SK-N-SH treated with all-trans-retinoic acid at 6 μM for 48 hours (cell line): Measurements from ENCODE around the gene PDE9A.

Experiments
- ATAC-seq: fragments of 200-7000 bp; cut with Tn5 transposase; 3 replicates; pipeline ENCODE4 v1.9.1; 2020; ENCODE audit warnings: mild to moderate bottlenecking, moderate library complexity
- ARNTL ChIP-seq: fragments of 450-650 bp; formaldehyde crosslinking; IDR thresholded peaks from 2 replicates; pipeline ENCODE4 v1.5.0; 2020; ENCODE audit warnings: low read depth, mild to moderate bottlenecking, moderate library complexity, borderline replicate concordance
- BACH2 ChIP-seq: fragments of 250-450 bp; sonication (Bioruptor Pico); IDR thresholded peaks from 2 replicates; pipeline ENCODE4 v1.9.0; 2021; ENCODE audit warnings: mild to moderate bottlenecking, borderline replicate concordance
- CREB5 ChIP-seq: fragments of 250-450 bp; sonication (Bioruptor Pico); IDR thresholded peaks from 2 replicates; pipeline ENCODE4 v1.5.1; 2020; ENCODE audit warnings: low read depth, mild to moderate bottlenecking, moderate library complexity
- CSDC2 ChIP-seq: fragments of 250-450 bp; sonication (Bioruptor Pico); IDR thresholded peaks from 2 replicates; pipeline ENCODE4 v1.5.0; 2020; ENCODE audit warnings: mild to moderate bottlenecking, moderate library complexity
- CSRNP3 ChIP-seq: fragments of 250-450 bp; sonication (Bioruptor Pico); IDR thresholded peaks from 2 replicates; pipeline ENCODE4 v1.5.1; 2021; ENCODE audit warnings: mild to moderate bottlenecking, moderate library complexity
- ESRRG ChIP-seq: fragments of 250-450 bp; sonication (Bioruptor Pico); IDR thresholded peaks from 2 replicates; pipeline ENCODE4 v1.6.1; 2021; ENCODE audit warnings: mild to moderate bottlenecking
- GLIS3 ChIP-seq: fragments of 250-450 bp; sonication (Bioruptor Pico); IDR thresholded peaks from 2 replicates; pipeline ENCODE4 v1.5.0; 2020; ENCODE audit warnings: mild to moderate bottlenecking, moderate library complexity
- ISL1 ChIP-seq: fragments of 250-450 bp; sonication (Bioruptor Pico); IDR thresholded peaks from 2 replicates; pipeline ENCODE4 v2.1.2; 2022; ENCODE audit warnings: mild to moderate bottlenecking, moderate library complexity
- OSR1 ChIP-seq: fragments of 250-450 bp; sonication (Bioruptor Pico); IDR thresholded peaks from 2 replicates; pipeline ENCODE4 v1.8.0; 2022; ENCODE audit warnings: moderate library complexity, mild to moderate bottlenecking, inconsistent platforms
- PPARA ChIP-seq: fragments of 250-450 bp; sonication (Bioruptor Pico); IDR thresholded peaks from 2 replicates; pipeline ENCODE4 v1.5.0; 2020; ENCODE audit warnings: mild to moderate bottlenecking, borderline replicate concordance
- RARB ChIP-seq: fragments of 250-450 bp; sonication (Bioruptor Pico); IDR thresholded peaks from 2 replicates; pipeline ENCODE4 v1.8.0; 2021; ENCODE audit warnings: mild to moderate bottlenecking, moderate library complexity
- TCF4 ChIP-seq: fragments of 250-450 bp; sonication (Bioruptor Pico); IDR thresholded peaks from 2 replicates; pipeline ENCODE4 v1.8.0; 2021; ENCODE audit warnings: mild to moderate bottlenecking, moderate library complexity, borderline replicate concordance
- TOX ChIP-seq: fragments of 250-450 bp; sonication (Bioruptor Pico); IDR thresholded peaks from 2 replicates; pipeline ENCODE4 v1.8.0; 2021; ENCODE audit warnings: mild to moderate bottlenecking, moderate library complexity, borderline replicate concordance
- ZC3H10 ChIP-seq: fragments of 250-450 bp; sonication (Bioruptor Pico); IDR thresholded peaks from 2 replicates; pipeline ENCODE4 v1.5.1; 2021; ENCODE audit warnings: mild to moderate bottlenecking, moderate library complexity
- ZFP3 ChIP-seq: fragments of 250-450 bp; sonication (Bioruptor Pico); IDR thresholded peaks from 2 replicates; pipeline ENCODE4 v1.5.0; 2020; ENCODE audit warnings: mild to moderate bottlenecking, moderate library complexity
- ZNF565 ChIP-seq: fragments of 450-650 bp; formaldehyde crosslinking; conservative IDR thresholded peaks from 2 replicates; pipeline ENCODE4 v1.5.0; 2020; ENCODE audit warnings: low read depth, mild to moderate bottlenecking, moderate library complexity
- ZNF8 ChIP-seq: fragments of 450-650 bp; formaldehyde crosslinking; IDR thresholded peaks from 2 replicates; pipeline ENCODE4 v1.5.0; 2020; ENCODE audit warnings: mild to moderate bottlenecking, moderate library complexity
- TF ChIP-seq, protein P1 (sequence below): fragments of 250-450 bp; sonication (Bioruptor Pico); IDR thresholded peaks from 2 replicates; pipeline ENCODE4 v1.5.0; 2020; ENCODE audit warnings: mild to moderate bottlenecking, moderate library complexity
- TF ChIP-seq, protein P2 (sequence below): fragments of 250-450 bp; sonication (Bioruptor Pico); IDR thresholded peaks from 2 replicates; pipeline ENCODE4 v1.8.0; 2020; ENCODE audit warnings: mild to moderate bottlenecking, moderate library complexity, borderline replicate concordance
- TF ChIP-seq, protein P3 (sequence below): fragments of 250-450 bp; sonication (Bioruptor Pico); IDR thresholded peaks from 2 replicates; pipeline ENCODE4 v1.8.0; 2021; ENCODE audit warnings: low read depth, mild to moderate bottlenecking, moderate library complexity, borderline replicate concordance

The PDE9A gene

DNA sequence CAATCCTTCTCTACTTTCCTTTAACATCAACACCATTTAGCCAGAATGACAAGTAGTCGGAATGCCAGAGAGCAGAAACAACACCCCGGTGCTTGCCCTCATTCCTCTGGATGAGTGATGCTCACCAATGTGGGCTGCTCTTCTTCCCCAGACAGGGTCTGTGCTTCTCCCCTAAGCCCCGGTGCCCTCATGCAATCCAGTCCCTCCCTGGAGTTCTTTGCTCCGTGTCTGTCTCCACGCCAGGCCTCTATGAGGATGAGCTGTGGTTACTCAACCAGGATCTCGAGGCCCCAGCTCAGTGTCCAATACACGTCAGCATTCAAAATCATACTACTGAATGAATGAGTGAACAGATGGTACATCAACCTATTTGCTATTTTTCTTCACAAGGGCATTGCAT is 29.7 kb upstream of the PDE9A start:
- TF ChIP-seq TOX (CRISPR knock-in tag): no peak
- TF ChIP-seq ESRRG (CRISPR knock-in tag): no peak
- TF ChIP-seq OSR1 (CRISPR knock-in tag): no peak
- TF ChIP-seq PPARA (CRISPR knock-in tag): no peak
- TF ChIP-seq, protein P1, sequence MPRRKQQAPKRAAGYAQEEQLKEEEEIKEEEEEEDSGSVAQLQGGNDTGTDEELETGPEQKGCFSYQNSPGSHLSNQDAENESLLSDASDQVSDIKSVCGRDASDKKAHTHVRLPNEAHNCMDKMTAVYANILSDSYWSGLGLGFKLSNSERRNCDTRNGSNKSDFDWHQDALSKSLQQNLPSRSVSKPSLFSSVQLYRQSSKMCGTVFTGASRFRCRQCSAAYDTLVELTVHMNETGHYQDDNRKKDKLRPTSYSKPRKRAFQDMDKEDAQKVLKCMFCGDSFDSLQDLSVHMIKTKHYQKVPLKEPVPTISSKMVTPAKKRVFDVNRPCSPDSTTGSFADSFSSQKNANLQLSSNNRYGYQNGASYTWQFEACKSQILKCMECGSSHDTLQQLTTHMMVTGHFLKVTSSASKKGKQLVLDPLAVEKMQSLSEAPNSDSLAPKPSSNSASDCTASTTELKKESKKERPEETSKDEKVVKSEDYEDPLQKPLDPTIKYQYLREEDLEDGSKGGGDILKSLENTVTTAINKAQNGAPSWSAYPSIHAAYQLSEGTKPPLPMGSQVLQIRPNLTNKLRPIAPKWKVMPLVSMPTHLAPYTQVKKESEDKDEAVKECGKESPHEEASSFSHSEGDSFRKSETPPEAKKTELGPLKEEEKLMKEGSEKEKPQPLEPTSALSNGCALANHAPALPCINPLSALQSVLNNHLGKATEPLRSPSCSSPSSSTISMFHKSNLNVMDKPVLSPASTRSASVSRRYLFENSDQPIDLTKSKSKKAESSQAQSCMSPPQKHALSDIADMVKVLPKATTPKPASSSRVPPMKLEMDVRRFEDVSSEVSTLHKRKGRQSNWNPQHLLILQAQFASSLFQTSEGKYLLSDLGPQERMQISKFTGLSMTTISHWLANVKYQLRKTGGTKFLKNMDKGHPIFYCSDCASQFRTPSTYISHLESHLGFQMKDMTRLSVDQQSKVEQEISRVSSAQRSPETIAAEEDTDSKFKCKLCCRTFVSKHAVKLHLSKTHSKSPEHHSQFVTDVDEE: no peak
- no peak for TF ChIP-seq CSRNP3 (CRISPR knock-in tag)
- TF ChIP-seq RARB (CRISPR knock-in tag): no peak
- no peak for TF ChIP-seq ZNF8 (CRISPR knock-in tag)
- no peak for TF ChIP-seq GLIS3 (CRISPR knock-in tag)
- TF ChIP-seq ZC3H10 (CRISPR knock-in tag): no peak

DNA sequence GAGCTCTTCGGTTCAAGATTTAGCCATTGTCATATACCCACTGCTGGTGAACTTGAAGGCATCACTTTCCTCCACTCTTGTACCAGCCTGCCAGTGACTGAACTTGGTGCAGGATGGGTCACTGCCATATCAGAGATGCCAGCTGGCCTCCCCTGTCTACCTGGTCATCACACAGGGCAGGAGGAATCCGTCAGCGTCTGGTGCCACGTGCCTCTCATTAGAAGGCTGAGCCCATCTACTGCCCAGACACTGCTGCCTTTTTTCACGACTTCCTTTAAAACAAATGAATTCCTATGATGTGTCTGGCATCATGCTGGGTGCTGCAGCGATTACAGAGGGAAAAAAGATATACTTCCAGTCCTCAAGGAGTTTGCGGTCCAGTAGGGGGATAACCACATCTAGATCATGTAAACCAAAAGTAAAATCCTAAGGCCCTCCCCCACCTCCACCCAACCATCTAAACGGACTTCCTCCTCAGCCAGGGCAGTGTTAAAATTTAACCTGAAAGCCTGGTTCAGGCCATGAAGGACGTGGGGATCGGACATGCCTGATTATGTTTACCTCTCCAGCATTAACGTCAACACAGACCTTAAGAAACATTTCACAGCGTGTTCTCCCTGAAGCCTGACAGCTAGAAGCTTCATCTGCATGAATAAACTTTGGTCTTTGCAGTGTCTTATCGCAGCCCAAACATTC is 29.2 kb upstream of the PDE9A start:
- ATAC-seq: no peak
- TF ChIP-seq OSR1 (CRISPR knock-in tag) (no peak), ZNF565 (CRISPR knock-in tag) (no peak), ZFP3 (CRISPR knock-in tag) (no peak), CREB5 (CRISPR knock-in tag) (no peak), PPARA (CRISPR knock-in tag) (no peak), ISL1 (no peak)
- TF ChIP-seq, protein P2, sequence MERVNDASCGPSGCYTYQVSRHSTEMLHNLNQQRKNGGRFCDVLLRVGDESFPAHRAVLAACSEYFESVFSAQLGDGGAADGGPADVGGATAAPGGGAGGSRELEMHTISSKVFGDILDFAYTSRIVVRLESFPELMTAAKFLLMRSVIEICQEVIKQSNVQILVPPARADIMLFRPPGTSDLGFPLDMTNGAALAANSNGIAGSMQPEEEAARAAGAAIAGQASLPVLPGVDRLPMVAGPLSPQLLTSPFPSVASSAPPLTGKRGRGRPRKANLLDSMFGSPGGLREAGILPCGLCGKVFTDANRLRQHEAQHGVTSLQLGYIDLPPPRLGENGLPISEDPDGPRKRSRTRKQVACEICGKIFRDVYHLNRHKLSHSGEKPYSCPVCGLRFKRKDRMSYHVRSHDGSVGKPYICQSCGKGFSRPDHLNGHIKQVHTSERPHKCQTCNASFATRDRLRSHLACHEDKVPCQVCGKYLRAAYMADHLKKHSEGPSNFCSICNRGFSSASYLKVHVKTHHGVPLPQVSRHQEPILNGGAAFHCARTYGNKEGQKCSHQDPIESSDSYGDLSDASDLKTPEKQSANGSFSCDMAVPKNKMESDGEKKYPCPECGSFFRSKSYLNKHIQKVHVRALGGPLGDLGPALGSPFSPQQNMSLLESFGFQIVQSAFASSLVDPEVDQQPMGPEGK (CRISPR knock-in tag): no peak
- TF ChIP-seq, protein P3, sequence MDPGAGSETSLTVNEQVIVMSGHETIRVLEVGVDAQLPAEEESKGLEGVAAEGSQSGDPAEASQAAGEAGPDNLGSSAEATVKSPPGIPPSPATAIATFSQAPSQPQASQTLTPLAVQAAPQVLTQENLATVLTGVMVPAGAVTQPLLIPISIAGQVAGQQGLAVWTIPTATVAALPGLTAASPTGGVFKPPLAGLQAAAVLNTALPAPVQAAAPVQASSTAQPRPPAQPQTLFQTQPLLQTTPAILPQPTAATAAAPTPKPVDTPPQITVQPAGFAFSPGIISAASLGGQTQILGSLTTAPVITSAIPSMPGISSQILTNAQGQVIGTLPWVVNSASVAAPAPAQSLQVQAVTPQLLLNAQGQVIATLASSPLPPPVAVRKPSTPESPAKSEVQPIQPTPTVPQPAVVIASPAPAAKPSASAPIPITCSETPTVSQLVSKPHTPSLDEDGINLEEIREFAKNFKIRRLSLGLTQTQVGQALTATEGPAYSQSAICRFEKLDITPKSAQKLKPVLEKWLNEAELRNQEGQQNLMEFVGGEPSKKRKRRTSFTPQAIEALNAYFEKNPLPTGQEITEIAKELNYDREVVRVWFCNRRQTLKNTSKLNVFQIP (CRISPR knock-in tag): no peak

More for the DNA sequence above, 29.7 kb upstream of the PDE9A start:
- ATAC-seq: no peak

DNA sequence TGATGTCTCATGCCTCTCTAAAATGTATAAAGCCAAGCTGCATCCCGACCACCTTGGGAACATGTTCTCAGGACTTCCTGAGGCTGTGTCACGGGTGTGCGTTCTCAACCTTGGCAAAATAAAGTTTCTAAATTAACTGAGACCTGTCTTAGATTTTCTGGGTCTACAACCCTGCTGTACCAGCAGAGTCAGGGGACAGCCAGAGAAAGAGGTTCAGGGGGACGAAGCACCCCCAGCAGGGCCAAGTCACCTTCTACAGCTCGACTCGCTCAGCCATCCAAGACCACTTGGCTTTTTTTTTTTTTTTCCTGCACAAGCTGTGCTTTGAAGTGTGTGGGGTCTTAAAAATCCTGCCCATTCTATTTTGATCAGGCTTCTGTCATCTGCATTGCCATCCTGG is 28.5 kb upstream of the PDE9A start:
- TF ChIP-seq ZNF565 (CRISPR knock-in tag) (no peak), TOX (CRISPR knock-in tag) (no peak), CSDC2 (CRISPR knock-in tag) (no peak), ZC3H10 (CRISPR knock-in tag) (no peak), TCF4 (CRISPR knock-in tag) (no peak), ISL1 (no peak), RARB (CRISPR knock-in tag) (no peak), ARNTL (CRISPR knock-in tag) (no peak), BACH2 (CRISPR knock-in tag) (no peak), ESRRG (CRISPR knock-in tag) (no peak)
- TF ChIP-seq, protein P1: no peak
- ATAC-seq: no peak
